Stimulated activated CD4-positive, alpha-beta T cell treated with anti-CD3 and anti-CD28 coated beads, Interleukin-15, amount 100 ng/mL, for 24 hours (primary cell): ENCODE results near the gene SREBF2.

Experiments
- DNase-seq: peaks from one replicate; pipeline ENCODE4 v3.0.0-alpha.2; 2020

Gene SREBF2

DNA sequence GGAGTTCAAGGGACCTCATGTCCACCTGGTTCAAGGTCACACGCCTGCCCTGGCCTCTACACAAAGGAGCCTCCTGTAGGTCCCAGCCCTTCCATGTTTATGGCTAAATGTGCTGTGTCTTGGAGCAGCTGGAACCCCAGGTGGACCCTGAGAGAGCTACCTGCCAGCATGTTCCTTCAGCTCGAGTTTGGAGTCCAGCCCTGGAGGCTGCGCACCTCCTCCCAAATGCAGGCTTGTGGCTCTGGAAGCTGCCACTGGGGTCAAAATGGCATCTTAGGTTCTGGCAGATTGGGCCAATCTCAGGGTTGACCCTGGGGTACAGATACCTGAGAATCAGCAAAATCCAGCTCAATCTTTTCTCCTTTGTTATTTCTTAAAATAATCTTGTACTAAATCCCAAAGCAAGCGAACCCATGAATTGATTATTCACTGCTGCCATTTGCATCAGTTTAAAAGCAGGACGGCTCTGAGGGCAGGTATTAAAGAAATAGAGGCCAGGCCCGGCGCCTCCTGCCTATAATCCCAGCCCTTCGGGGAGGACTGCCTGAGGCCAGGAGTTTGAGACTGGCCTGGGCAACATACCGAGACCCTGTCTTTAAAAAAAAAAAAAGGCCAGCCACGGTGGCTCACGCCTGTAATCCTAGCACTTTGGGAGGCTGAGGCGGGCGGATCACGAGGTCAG, 90.8 kb downstream of the SREBF2 start:
- DNase-seq: no peak

DNA sequence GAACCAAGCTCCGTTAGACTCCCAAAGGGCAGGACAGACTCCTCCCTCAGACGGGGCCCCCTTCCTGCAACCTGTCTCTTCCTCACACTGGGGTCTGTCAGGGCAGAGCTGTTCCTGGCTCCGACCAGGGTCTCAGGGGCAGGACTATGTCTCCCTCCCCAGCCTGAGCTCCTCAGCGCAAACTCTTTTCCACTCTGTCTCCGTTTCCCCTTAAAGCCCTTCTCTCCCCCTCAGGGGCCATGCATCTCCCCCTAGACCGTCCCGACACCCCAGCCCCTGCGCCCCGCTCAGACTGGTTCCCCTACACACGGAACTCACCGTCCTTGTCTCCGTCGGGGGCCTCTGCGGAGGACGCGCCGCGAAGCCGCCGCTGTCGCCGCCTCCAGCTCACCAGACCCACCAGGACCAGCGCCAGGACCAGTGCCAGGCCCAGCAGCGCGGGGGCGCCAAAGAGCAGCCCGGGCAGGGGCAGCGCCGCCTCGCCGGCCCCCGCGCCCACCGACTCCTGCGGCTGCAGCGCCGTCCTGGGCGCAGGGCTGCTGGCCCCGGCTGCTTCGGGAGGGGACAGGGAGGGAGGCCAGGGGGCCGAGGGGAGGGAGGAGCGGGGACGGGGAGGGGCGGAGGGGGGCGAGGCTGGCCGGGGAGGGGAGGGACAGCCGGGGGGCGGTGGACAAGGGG, 93.0 kb downstream of the SREBF2 start:
- DNase-seq: peak; percentile 84

DNA sequence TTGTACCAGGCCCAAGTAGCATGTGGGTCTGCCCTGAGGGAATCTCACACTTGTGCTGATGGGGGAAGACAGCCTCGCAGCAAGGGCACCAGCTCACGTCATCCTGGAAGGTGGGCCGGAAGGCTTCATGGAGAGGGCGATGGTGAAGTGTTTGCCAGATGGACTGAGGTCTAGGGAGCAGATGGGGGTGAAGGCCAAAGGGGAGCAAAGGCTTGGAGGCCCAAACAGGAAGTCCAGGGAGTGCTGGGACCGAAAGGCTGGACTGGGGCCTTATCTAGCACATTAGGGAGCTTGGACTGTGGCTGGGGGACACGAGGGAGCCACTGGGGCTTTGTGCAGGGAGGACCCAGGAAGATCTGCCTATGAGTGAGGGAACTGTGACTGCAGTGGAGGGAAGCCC, 94.9 kb downstream of the SREBF2 start:
- no peak for DNase-seq

DNA sequence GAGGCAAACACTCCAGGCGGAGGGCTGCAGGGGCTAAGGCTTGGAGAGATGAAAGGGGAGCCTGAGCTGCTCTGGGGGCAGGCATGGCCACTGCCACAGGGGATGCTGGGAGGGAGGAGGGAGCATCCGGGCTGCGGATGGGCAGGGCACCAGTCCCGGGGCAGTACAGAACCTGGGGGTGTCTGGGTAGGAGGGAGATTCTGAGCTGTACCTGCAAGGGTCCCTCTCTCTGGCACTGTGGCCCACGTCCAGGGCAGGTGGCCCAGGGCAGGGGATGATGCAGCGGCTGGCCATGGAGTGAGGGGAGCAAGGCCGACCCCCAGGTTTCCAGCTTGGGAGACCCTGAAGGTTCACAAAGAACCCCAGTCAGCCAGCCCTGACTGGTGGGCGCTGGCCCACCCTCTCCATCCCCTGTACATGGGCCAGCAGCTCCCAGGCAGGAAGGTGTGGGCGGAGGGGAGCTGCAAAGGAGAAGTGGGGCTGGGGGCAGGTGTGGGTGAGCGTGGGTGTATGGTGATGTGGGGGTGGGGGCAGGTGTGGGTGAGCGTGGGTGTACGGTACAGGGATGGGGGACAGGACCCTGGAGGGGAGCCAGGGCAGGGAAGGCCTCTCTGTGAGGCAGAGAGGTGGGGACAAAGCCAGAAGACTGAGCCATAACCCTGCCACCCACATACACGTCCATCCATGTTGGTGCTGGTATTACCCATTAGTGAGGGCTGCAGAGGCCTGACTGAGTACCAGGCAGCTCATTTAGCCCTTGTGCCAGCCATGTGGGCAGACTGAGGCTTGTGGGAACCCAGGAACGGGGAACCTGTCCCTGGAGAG, 95.9 kb downstream of the SREBF2 start:
- no peak for DNase-seq

DNA sequence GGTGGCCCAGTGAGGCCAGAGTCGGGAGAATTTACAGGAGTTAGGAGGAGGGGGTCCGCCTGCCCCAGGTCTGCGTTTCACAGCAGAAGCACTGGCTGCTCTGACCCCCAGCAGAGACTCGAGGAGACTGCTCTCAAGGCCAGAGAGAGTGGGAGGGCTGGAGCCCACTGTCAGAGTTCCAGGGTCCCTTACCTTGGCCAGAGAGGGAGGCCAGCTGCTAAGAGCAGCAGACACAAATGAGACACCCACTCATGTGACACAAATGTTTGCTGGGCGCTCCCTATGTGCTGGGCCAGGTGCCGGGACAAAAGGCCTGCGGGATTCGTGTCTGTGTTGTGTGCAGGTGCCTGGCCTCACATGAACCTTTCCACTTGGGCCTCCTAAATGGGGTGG, 96.5 kb downstream of the SREBF2 start:
- DNase-seq: no peak

DNA sequence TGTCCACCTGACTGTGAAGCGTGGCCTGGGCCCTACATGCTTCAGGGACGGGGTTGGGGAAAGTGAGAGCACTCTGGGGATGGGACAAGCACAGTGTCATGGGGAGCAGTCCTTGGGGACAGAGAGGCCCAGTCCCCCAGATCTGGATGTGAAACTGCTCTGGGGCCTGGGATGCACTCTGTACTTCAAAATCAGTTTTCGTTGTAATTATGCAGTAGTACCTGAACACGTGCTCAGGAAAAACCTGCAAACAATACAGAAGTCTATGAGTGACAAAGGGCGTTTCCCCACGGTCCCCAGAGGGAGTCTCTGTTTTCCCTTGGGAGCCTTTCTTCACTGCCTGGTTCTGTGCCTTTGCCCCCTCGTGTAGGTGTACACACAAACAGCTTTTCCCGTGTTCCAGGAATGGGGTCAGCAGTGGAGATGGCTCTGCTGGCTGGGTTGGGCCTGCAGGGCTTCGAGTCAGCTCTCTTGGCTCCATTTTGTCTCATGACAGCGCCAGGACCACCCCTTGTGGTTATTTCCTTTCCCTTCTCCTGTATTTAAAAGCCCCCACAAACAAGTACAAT, 98.9 kb downstream of the SREBF2 start:
- no peak for DNase-seq

GRCh38 chr22:41932353-41932752, 99.4 kb downstream of the SREBF2 start:
- DNase-seq: no peak

DNA sequence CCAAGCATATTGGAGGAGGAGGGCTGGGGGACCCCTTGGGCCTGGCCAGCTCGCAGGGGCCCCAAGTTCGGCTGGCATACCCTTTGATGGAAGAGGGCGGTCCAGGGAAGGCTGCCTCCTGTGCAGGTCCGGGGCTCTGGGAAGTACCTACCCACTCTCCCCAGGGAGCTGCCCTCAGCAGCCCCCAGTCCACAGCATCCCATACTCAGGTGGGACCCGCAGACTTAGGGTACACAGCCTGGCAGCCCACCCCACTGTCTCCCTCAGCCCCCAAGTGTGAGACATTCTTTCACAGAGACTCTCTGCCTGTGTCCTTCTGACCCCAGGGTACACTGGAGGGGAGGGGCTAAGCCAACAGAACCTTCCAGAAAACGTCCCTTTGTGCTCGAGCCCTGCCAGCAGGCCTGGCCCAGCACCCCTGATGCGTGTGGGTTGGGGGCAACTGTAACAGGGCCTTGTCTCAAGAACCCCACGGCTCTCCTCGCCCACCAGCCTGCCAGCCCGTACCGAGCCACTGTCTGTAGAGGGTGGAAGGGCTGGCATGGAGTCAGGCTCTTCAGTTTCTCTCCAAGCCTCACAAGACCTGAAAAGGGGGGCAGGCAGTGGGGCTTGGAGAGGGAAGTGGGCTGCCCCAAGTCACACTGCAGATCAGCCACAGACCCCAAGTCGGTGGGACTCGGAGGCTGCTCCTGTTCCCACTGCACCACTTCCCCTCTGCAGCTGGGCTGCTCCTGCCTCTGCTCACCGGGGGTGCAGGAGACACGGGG, 100.7 kb downstream of the SREBF2 start:
- DNase-seq: no peak

DNA sequence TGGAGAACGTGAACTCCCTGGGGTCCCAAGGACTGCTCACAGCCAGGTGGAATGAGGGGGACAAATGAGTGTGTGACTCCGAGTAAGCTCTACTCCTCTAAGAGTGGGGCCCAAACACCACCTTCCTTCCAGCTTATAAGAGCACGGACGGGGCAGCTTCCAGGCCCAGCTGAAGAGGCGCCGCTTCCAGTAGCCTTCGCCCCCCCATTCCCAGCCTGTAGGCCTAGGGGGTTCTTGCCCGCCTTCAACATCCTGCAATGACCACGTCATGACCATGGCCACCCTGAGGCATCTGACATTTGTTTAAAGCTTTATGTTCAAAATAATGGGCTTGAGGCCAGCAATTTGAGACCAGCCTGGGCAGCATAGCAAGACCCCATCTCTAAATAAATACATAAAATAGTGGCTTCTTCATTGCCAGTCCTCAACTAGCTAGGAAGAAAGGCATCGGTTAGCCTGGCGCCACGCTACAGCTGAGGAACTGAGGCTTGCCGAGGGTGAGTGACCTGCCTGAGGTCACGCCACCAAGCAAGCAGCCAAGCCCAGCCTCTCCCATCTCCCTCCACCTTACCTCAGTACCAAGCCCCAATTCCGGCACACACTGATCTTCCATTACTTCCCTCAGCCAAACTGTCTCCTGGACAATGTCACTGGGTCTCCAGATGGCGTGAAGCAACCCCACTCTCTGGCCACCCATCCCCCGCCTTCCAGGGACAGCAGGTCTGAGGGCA, 101.5 kb downstream of the SREBF2 start:
- no peak for DNase-seq

DNA sequence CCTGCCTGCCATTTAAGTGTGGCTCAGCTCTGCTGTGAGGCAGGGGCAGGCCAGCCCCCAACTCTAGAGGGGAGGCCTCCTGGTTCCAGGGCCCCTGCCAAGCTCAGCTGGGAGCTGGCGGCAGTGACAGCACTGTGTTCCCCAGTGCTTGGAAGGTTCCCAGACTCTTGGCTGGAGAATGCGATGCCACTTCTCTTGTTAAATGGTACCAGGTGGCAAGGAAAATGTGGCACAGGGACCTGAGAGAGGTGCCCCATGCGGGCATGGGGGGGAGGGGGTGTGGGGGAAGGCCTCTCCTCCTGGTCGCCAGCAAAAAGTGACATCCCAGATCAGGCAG, 102.1 kb downstream of the SREBF2 start:
- DNase-seq: no peak

DNA sequence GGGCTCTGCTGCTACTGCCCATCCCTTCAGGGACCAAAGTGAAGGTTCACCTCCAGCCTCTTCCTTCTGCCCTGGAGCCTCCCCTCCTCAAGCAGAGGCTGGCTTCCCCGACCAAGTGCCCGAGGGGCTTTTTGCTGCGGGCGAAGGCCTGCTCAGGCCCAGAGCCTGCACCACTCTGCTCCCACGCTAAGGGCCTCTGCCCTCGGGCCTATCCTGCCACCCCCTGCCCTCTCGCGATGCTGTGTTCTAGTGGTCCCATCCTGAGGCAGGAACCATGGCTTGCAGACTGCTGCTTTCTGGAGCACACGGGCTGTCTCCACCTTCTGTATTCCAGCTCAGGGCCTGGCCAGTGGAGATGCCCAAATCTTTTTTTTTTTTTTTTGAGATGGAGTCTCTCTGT, 102.6 kb downstream of the SREBF2 start:
- no peak for DNase-seq

DNA sequence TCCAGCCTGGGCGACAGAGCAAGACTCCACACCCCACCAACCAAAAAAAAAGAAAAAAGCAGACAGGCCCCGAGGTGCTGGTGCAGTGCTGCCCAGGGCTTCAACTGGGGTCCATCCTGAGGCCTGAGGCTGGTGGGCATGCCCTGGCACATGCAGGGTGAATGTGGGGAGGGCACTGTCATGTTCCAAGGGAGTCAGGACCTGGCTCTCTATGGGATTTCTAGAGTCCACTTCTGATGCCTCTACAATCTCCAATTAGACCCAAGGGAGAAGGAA, 103.9 kb downstream of the SREBF2 start:
- no peak for DNase-seq

- DNase-seq: peak; percentile 96
Observed at GRCh38 chr22:41939981-41940831, 107.3 kb downstream of the SREBF2 start.

DNA sequence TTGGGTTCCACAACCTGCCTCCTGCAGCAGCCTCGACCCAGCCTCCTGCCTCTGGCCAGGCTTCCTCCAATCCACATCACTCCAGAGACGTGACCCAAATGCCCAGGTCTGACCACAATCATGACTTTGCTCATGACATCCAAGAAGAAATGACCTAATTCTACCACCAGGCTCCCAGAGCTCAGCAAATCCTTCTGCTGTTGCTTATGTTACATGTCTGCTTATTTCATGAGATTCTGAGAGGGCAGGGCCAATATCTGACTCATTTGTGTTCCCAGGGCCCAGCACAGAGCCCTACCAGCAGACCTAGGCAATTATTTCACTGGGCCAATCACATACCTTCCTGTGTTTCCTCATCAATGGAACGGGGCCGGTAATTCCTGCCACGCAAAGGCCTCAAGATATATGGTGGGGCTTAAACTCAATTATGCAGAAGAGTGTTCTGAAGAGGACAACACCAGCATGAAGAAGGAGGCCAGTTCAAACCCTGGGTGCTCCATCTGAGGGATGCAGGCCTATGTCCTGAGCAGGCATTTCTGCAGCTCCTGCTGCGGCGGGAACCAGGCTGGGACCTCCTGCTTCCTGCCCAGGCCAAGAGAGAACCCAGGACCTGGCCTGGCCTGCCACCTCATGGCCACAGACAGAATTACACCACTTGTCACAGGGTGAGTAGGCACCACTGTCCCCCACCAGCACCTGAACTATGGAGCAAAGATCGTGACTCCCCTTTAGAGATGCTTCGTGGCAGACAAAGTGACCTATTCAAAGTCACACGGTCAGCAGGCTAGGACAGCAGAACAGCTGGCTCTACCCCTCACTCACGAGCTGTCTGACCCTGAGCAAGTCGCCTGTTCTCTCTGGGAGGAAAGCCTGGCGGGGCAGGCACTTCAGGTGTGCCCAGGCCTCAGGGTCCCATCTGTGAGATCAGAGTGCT, 108.2 kb downstream of the SREBF2 start:
- peak; percentile 85 for DNase-seq

GRCh38 chr22:41943661-41944209, 110.8 kb downstream of the SREBF2 start:
- DNase-seq: peak; percentile 41

DNA sequence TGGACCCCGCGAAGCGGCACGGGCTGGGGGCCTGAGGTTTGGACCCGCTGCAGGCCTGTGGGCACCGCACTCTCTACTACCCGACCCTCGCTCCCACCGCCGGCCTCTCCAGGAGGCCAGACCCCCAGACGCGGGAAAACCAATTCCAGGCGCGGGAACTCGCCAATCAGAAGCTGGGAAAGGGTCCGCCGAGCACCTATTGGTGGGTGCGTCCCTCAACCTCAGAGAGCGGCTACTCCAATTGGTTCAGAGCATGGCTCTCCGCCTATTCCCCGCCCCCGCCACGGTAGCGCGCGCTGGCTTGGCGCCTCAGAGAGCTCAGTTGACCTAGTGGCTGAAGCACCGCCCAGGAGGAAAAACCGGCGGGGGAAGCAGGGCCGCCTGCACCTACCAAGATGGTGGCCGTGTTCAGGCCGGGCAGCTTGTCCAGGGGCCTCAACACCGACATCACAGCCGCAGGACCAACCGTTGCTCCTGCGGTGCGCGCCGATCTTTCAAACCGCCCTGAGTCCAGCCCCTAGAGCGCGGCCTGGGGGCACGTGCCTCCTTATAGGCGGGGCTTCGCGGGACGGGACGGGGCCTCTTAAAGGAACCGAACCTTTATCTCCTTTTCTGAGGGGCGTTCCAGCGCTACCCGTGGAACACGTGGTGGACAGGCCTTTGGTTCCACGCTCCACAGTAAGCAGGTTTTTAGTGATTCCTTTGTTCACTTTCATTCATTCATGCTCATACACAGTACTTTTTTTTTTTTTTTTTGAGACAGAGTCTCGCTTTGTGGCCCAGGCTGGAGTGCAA, 113.9 kb downstream of the SREBF2 start, which contains the start of gene CENPM:
Gene CENPM, minus strand, starts transcription at position 524 of the 795 bp plus-strand sequence. Its CDS starts 76 bp downstream, at position 448.
- DNase-seq: peak; percentile 98

GRCh38 chr22:41947424-41948080, 114.6 kb downstream of the SREBF2 start:
- no peak for DNase-seq

DNA sequence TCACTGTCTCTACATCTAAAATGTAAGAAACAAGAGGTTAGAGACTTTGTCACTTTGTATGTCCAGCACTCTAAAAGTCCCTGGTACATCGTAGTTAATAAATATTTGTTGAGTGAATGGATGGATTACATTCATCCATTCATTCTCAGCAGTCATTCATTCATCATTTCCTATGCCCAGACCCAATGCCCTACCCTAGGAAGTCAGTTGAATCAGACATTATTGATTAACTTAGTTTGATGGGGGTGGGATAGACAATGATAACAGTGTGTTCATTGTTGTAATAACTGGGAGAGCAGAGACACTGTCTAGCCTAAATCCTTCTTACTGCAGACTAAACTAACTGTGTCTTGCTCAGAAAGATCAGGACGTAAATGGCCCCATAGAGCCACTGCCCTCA, 115.2 kb downstream of the SREBF2 start:
- DNase-seq: no peak
